ENCODE data around the gene TOPORS. TPM values are rescaled to one million over a fixed set of nuclear protein-coding genes. Genes with fewer than 3 reads are reported as not detected.
"Not testable (repeated sequence)": the region's sequence is repeated elsewhere in the genome, so short reads cannot be mapped to it uniquely, and the experiment has no call there.

Gene TOPORS
- total and polyA plus RNA-seq, 4 donors, result 4.8 to 19.9 (median 10.4) TPM

GRCh38 chr9:32525709-32526030, 26.7 kb downstream of the TOPORS start:
- no peaks in the 10 kb centered on the region for H3K9me3 ChIP-seq (ENCODE audit: control insufficient read depth in 4 of 4, low read length in 3 of 4)
- peak overlapping the region; percentile 53 to 91 (median 60) for H3K4me3 ChIP-seq (ENCODE audit: low read depth in 1 of 3, low read length in 3 of 3)
- H3K27ac ChIP-seq (ENCODE audit: low read depth in 1 of 2, low read length in 2 of 2), result peak overlapping the region; percentile 62 to 78
- H3K36me3 ChIP-seq (ENCODE audit: control insufficient read depth in 4 of 4, insufficient read depth in 3 of 4, low read depth in 1 of 4, low read length in 3 of 4), result peaks cover 0 to 2% (median under 1%) of the 10 kb centered on the region in 4 donors
- WGBS, result 0% methylated on average over 4 of the region's 4 CpGs
- peak overlapping the region; percentile 64 to 88 for H3K9ac ChIP-seq (ENCODE audit: low read depth in 1 of 2, low read length in 2 of 2)
- DNase-seq (ENCODE audit: low spot score), result peak; percentile 37
- TF ChIP-seq, protein P1, sequence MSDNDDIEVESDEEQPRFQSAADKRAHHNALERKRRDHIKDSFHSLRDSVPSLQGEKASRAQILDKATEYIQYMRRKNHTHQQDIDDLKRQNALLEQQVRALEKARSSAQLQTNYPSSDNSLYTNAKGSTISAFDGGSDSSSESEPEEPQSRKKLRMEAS (IDR thresholded peaks at IDR 0.05), result no peak
- TF ChIP-seq TAF1 (conservative IDR thresholded peaks at IDR 0.05) (no peak), EGR1 (IDR thresholded peaks at IDR 0.05; ENCODE audit: low read depth in 2 of 2) (no peak), RAD21 (IDR thresholded peaks at IDR 0.05) (no peak), RXRA (IDR thresholded peaks at IDR 0.05) (no peak), FOXA1 (IDR thresholded peaks at IDR 0.05) (no peak), NR2F2 (IDR thresholded peaks at IDR 0.05) (no peak), ATF3 (IDR thresholded peaks at IDR 0.05) (no peak), SP1 (IDR thresholded peaks at IDR 0.05) (no peak), FOXA2 (IDR thresholded peaks at IDR 0.05) (no peak), REST (IDR thresholded peaks at IDR 0.05) (no peak)
- TF ChIP-seq, protein P2, sequence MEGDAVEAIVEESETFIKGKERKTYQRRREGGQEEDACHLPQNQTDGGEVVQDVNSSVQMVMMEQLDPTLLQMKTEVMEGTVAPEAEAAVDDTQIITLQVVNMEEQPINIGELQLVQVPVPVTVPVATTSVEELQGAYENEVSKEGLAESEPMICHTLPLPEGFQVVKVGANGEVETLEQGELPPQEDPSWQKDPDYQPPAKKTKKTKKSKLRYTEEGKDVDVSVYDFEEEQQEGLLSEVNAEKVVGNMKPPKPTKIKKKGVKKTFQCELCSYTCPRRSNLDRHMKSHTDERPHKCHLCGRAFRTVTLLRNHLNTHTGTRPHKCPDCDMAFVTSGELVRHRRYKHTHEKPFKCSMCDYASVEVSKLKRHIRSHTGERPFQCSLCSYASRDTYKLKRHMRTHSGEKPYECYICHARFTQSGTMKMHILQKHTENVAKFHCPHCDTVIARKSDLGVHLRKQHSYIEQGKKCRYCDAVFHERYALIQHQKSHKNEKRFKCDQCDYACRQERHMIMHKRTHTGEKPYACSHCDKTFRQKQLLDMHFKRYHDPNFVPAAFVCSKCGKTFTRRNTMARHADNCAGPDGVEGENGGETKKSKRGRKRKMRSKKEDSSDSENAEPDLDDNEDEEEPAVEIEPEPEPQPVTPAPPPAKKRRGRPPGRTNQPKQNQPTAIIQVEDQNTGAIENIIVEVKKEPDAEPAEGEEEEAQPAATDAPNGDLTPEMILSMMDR (IDR thresholded peaks at IDR 0.05; ENCODE audit: low read depth, low read length, missing input control), result no peak
- H3K27me3 ChIP-seq (ENCODE audit: control insufficient read depth in 4 of 4, insufficient read depth in 4 of 4, low read length in 3 of 4), result no peaks in the 10 kb centered on the region
- H3K4me1 ChIP-seq (ENCODE audit: control insufficient read depth in 4 of 4, insufficient read depth in 4 of 4, low read length in 3 of 4), result peaks cover 13 to 33% (median 20%) of the 10 kb centered on the region in 4 donors

- Histone ChIP-seq H3K4me3 (ENCODE audit: low read depth in 1 of 3, low read length in 3 of 3) (peak overlapping the region; percentile 53 to 91 (median 60)), H3K36me3 (ENCODE audit: control insufficient read depth in 4 of 4, insufficient read depth in 3 of 4, low read depth in 1 of 4, low read length in 3 of 4) (peaks cover 0 to 2% (median under 1%) of the 10 kb centered on the region in 4 donors), H3K9me3 (ENCODE audit: control insufficient read depth in 4 of 4, low read length in 3 of 4) (no peaks in the 10 kb centered on the region), H3K27ac (ENCODE audit: low read depth in 1 of 2, low read length in 2 of 2) (peak overlapping the region; percentile 62 to 78), H3K27me3 (ENCODE audit: control insufficient read depth in 4 of 4, insufficient read depth in 4 of 4, low read length in 3 of 4) (no peaks in the 10 kb centered on the region), H3K9ac (ENCODE audit: low read depth in 1 of 2, low read length in 2 of 2) (peak overlapping the region; percentile 64 to 88), H3K4me1 (ENCODE audit: control insufficient read depth in 4 of 4, insufficient read depth in 4 of 4, low read length in 3 of 4) (peaks cover 13 to 33% (median 20%) of the 10 kb centered on the region in 4 donors)
- 28% methylated on average over 22 of the region's 22 CpGs for WGBS
- DNase-seq (ENCODE audit: low spot score), result no peak
- TF ChIP-seq RAD21 (IDR thresholded peaks at IDR 0.05), result no peak
- TF ChIP-seq YY1 (IDR thresholded peaks at IDR 0.05), result peak; percentile 16
- no peak for TF ChIP-seq TAF1 (conservative IDR thresholded peaks at IDR 0.05)
- no peak for TF ChIP-seq HNF4A (conservative IDR thresholded peaks at IDR 0.05)
- TF ChIP-seq ZBTB33 (IDR thresholded peaks at IDR 0.05), result no peak
Measured at GRCh38 chr9:32524892-32525708, 27.3 kb downstream of the TOPORS start.

DNA sequence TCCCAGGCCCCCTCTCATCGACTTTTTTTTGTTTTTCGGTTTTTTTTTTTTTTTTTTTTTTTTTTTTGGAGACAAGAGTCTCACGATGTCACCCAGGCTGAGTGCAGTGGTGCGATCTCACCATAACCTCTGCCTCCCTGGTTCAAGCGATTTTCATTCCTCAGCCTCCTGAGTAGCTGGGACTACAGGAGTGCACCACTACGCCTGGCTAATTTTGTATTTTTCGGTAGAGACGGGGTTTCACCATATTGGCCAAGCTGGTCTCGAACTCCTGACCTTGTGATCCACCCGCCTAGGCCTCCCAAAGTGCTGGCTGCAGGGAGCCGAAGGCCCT, 27.9 kb downstream of the TOPORS start:
- H3K9me3 ChIP-seq (ENCODE audit: control insufficient read depth in 4 of 4, low read length in 3 of 4); H3K36me3 ChIP-seq (ENCODE audit: control insufficient read depth in 4 of 4, insufficient read depth in 3 of 4, low read depth in 1 of 4, low read length in 3 of 4); H3K9ac ChIP-seq (ENCODE audit: low read depth in 1 of 2, low read length in 2 of 2); DNase-seq (ENCODE audit: low spot score); H3K27me3 ChIP-seq (ENCODE audit: control insufficient read depth in 4 of 4, insufficient read depth in 4 of 4, low read length in 3 of 4): not testable (repeated sequence)
- Histone ChIP-seq H3K27ac (ENCODE audit: low read depth in 1 of 2, low read length in 2 of 2) (peak overlapping the region in 1 of 2 donors; percentile 31), H3K4me3 (ENCODE audit: low read depth in 1 of 3, low read length in 3 of 3) (peak overlapping the region in 2 of 3 donors; percentile 5 to 60), H3K4me1 (ENCODE audit: control insufficient read depth in 4 of 4, insufficient read depth in 4 of 4, low read length in 3 of 4) (peaks cover 13 to 33% (median 20%) of the 10 kb centered on the region in 4 donors)
- 89% methylated on average over 11 of the region's 11 CpGs for WGBS
